Raji (cell line): ENCODE data around the gene CCDC92B.

ENCODE experiments used
- POLR2A ChIP-seq: IDR thresholded peaks from 2 replicates; pipeline ENCODE4 v1.6.1; 2011; ENCODE audit warnings: low read depth, low read length, control low read depth; ENCODE audit not compliant: insufficient read depth

The CCDC92B gene

DNA sequence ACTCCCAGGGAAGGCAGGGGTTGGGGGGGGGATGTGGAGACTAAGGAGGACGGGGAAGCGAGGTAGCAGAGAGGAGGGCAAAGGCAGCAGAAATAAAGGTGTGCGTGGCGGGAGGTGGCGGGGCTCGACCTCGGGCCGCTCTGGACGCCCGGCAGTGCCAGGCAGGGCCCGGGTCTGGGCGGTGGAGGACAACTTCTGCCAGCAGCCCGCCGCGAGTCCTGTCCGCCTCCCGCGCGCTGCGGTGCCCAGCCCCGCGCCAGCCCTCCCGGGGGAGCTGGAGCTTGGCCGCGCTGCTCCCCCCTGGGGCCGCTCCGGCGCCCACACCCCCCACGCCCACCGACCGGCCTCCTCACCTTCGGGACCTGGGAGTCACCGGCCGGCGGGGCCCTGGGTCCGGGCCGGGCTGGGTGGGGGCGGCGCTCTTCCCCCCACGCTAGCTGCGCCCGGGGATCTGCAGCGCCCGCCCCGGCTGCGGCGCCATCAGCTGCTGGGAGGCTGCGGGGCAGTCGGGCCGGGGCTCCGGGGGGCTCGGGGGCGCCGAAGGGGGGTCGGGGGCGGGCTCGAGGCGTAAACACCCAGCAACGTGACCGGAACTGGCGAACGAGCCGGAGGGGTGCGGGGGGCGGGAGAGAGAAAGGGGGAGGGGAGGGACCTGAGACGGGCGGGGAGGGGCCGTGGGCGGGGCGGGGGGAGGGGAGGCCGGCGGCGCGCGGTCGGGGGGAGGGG lies at the start of gene CCDC92B:
Gene CCDC92B (minus strand): TSS at position 595 of the 726 bp plus-strand sequence. CDS start 14,507 bp downstream, outside the sequence.
- TF ChIP-seq POLR2A = no peak

DNA sequence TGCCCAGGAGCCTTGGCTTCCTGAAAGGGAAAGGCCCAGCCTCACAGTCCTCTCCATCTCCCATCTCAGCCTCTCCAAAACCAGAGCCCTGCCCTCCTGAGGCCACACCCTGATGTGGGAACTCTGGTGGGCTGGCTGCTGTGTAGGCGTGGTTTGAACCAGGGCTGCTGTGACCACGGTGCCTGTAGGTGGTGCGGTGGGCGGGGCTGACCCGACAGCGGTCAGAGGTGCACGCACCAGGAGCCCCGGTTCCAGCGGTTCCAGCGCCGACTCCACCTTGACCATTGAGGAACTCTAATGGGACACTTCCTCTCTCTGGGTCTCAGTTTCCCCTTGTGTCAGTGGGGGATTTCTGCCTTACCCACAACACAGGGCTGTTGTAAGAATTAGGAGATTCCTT lies 49.2 kb upstream of the CCDC92B start:
- no peak for TF ChIP-seq POLR2A

DNA sequence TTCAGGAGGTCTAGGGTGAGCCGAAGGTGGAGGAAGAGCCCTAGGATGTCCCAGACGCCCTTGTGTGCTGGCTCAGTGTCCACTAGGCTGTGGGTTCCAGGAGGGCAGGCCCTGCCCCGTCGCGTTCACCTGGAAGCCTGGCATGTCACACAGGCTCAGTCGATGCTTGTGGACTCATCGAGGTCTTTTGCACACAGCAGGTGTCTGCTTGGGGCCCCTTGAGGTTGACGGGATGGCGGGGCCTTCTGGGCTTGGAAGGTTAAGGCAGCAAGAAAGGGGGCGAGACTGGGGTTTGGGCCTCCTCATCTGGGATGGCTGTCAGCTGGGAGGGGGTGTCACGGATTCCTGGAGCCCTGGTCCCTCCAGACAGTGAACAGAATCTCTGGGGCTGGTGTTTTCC lies 48.7 kb upstream of the CCDC92B start:
- no peak for TF ChIP-seq POLR2A

DNA sequence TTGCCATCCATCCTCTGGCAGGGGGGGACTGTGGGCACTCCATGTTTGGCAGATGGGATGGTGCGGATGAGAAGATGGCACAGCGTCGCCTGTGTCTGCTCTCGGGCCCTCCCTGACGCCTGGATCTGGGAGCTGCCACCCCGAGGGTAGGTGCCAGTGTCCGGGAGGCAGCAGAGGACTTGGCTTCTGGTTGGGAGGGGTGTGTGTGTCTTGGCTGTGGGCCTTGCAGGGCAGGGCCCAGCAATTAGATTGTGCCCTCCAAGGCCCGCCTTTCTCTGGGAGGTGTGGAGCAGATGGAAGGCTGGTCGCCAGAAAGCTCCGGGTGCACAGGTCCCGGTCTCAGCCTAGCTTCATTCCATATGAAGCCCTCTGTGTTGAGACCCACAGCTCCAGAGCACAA lies 48.2 kb upstream of the CCDC92B start:
- no peak for TF ChIP-seq POLR2A

GRCh38 chr17:2797226-2797625 lies 47.8 kb upstream of the CCDC92B start:
- TF ChIP-seq POLR2A = no peak

DNA sequence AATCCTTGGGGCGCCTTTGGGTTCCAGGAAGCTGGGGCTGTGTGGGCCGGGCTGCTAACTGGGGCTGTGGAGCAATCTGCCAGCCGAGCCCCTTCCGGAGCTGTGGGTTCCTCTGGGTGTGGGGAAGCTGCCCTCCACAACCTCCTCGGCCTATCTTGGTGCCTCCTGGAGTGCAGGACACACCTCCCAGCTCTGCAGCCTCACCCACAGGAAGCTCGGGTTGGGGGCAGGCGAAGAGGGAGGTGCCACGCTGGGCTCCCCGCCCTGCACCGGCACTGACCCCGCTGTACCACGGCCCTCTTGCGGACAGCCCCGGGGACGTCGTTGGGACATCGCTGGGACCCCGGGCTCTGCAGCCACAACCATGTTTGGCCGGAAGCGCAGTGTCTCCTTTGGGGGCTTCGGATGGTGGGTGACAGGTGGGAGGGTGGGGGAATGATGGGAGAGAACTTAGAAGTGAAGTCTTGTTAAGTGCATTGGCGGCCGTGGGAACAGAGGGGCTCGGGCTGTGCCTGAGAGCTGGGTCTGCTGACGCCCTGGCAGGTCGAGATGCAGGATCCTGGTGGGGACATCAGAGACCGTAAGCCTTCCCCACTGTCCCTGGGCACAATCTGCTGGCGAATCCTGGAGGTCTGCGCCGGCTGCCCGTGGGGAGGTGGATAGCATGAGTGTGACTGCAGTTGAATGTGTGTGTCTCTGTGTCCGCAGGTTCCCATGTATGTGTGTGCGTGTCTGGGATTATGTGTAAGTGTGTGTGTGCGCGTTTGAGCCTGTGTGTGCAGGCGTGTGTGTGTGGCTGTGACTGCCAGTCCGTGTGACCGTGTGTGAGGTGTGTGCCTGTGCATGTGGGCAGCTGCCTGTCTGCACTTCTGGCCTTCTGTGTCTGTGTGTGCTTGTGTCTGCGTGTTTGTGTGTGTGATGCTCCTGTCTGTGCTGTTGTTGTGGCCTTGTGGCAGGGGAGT lies 47.0 kb upstream of the CCDC92B start, which contains the start of gene RAP1GAP2:
Gene RAP1GAP2 (plus strand): TSS at position 275 of the 962 bp plus-strand sequence. CDS start 90 bp downstream, at position 365.
- TF ChIP-seq POLR2A = no peak

DNA sequence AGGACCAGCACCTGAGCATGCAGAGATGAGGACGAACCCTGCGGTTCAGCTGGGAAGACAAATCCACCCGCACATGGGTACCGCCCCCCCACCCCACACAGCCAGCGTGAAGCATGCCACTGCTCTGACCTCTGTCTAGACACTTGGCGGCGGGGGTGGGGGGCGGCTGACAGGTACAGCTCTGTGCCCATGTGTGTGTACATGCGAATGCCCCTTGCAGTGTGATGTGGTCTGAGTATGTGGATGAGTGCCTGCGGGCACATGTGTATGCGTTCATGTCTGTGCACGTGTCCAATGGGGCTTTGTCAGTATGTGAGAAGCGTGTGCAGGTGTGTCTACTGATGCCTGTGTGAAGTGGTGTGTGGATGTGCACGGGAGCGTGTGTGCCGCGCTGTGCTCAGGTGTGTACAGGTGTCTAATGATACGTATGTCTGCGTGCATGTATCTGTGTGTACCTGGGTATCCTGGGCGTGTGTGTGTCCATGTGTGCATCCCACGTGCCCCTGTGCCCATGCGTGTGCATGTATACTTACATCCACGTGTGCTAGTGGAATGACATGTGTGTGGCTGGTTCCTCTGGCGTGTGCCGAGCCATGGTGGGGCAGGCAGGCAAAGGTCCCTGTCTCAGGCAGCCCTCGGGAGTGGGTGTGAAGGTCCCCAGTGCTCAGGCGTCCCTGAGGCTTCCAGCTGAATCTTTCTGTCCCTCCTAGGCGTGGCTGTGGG lies 46.1 kb upstream of the CCDC92B start:
- no peak for TF ChIP-seq POLR2A

GRCh38 chr17:2794111-2794803 lies 44.8 kb upstream of the CCDC92B start:
- TF ChIP-seq POLR2A = no peak

GRCh38 chr17:2792366-2793169 lies 43.1 kb upstream of the CCDC92B start:
- TF ChIP-seq POLR2A = no peak

- no peak for TF ChIP-seq POLR2A
Measured at GRCh38 chr17:2789700-2790099, 40.2 kb upstream of the CCDC92B start.

GRCh38 chr17:2786176-2786881 lies 36.9 kb upstream of the CCDC92B start:
- no peak for TF ChIP-seq POLR2A

GRCh38 chr17:2784864-2785263 lies 35.4 kb upstream of the CCDC92B start:
- TF ChIP-seq POLR2A = no peak
